ENCODE data around the gene RACGAP1.

DNA sequence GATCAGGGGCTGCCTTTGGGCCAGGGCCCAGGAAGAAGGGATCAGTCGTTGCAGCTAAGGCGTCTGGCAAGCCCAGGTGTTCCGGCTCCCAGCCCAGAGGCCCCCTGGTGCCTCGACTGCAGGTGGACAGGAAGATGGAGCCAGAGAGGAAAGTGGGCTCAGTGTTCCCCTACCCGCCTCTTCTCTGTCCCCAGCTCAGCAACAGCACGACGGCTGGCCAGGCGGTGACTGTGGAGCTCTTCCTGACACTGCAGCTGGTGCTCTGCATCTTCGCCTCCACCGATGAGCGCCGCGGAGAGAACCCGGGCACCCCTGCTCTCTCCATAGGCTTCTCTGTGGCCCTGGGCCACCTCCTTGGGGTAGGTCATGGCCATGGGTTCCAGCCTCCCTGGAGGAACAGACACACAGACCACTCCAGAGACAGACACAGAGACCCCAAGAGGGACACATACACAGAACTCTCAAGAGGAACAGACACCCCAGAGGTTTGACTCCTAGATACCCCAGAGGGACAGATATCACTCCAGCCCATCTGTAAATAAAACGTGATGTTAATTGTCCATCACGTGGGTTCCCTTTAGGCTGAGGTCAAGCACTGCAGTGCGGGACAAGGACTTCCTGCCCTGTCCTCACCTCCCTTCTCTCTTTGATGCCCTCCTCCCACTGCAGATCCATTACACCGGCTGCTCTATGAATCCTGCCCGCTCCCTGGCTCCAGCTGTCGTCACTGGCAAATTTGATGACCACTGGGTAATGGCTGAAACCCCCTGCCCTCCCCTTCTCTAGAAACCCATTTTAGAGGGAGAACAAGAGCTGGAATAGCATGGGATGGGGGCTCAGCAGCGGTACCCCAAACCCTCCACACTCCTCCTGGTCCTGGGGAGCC lies 71.1 kb downstream of the RACGAP1 start:
- no peak for TF ChIP-seq POLR2A (IDR thresholded peaks at IDR 0.05)
- TF ChIP-seq CTCF (IDR thresholded peaks at IDR 0.05): no peak
